Left ventricle myocardium superior (tissue), 1 donor: ENCODE results near the gene DLK1. TPM values are rescaled to one million over a fixed set of nuclear protein-coding genes. Genes with fewer than 3 reads are reported as not detected.

ENCODE experiments used
- ATAC-seq: fragments of 200-7000 bp; cut with Tn5 transposase; one replicate; pipeline ENCODE4 v1.9.1; 2020; ENCODE audit warnings: mild to moderate bottlenecking, moderate library complexity
- DNase-seq: peaks from one replicate; pipeline ENCODE4 v3.0.0-alpha.2; 2020
- intact Hi-C: fragments of 100-400 bp; cut with micrococcal nuclease; formaldehyde crosslinking; loops from one replicate; pipeline ENCODE4 v1.11.0; 2022
- total RNA-seq: library from RNA; stranded (reverse); fragmentation: NEBNext Ultra II Directional; extraction: Animal tissue kit (Norgen Biotek cat#: 25700); gene quantifications from one replicate; pipeline ENCODE4 v1.2.1, GENCODE V29; 2021
- donor health status: DM: no; HTN: yes; CAD: no; lungs with severe emphysema.

DLK1 gene
- total RNA-seq, 1 donor from 2014 or later: 22.7 TPM

- no peak for ATAC-seq
- intact Hi-C loops: no loop called here
- DNase-seq: no peak
These were observed 56.0 kb downstream of the DLK1 start for GRCh38 chr14:100782516-100783320.

DNA sequence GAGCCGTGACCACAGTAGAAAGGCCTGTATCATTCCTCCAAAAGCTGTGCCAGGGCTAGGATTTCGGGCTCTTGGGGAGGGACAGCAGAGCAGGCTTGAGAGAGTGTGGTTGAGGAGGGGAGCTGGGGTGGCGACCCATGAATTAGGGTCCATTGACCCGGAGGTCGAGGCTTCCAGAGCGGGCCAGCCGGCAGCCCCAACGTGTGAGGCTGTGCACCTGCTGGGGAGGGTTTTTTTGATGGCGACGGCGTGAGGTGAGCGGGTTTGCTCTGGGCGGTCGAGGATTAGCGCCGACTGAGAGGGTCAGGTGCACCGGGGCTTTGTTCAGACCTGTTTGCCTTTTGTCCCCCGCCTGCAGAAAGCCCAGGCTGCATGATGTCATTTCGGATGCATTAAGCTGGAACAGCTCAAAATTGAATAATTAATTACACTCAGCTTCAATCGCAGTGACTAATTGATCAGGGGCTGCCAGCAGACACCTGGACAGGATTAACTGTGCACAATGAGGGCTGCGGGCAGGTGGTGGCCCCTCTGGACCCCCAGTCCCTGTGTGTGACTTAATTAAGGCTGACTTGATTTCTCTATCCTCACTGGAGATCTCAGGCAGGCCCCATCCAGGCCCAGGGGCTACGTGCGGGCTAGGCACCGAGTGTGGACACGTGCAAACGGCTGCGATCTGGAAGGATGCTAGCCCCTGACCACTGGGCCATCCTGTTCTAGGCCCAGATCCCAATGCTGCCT, 57.1 kb downstream of the DLK1 start:
- ATAC-seq (no peak), DNase-seq (no peak)
- intact Hi-C loops: no loop called here

GRCh38 chr14:100784523-100785337, 58.0 kb downstream of the DLK1 start:
- ATAC-seq (no peak), DNase-seq (no peak)
- intact Hi-C loops: no loop called here

- no peak for ATAC-seq
- intact Hi-C loops: no loop called here
- no peak for DNase-seq
These were observed 58.6 kb downstream of the DLK1 start for GRCh38 chr14:100785338-100785615.

DNA sequence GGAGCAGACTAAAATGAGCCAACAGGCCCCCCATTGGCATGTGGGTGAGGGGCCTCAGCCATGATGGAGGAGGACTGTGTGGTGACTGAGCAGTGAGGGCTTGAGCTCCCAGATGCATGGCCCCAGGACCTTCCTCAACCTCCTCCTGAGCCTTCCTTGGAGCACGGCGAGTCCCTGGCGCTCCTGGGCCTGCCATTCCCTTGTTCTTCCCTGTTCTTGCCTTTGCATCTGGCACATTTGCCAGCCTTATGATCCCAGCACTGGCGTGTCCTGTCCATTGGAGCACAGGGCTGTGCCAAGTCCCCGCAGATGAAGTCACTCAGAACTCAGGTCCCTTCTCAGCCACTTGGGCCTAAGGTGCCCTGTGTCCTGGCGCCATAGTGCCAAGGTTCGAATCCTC, 58.9 kb downstream of the DLK1 start:
- DNase-seq: no peak
- no peak for ATAC-seq
- intact Hi-C loops: no loop called here

GRCh38 chr14:100786131-100786530, 59.4 kb downstream of the DLK1 start:
- DNase-seq: no peak
- intact Hi-C loops: no loop called here
- ATAC-seq: no peak

GRCh38 chr14:100786576-100787219, 60.0 kb downstream of the DLK1 start:
- intact Hi-C loops: no loop called here
- no peak for ATAC-seq
- DNase-seq: no peak

- intact Hi-C loops: no loop called here
- no peak for ATAC-seq
- DNase-seq: no peak
These were observed 61.0 kb downstream of the DLK1 start for GRCh38 chr14:100787659-100788058.

Other genes starting within 250 kb of the DLK1 start
- 0.79 TPM for gene BEGAIN, start 139.5 kb upstream of the DLK1 start, total RNA-seq
- gene MEG3, start 99.2 kb downstream of the DLK1 start, total RNA-seq: 20.6 TPM
- gene RTL1, start 176.8 kb downstream of the DLK1 start, total RNA-seq: not detected